GM13976 (cell line): ENCODE data around the gene B4GALNT1.
"Not testable (repeated sequence)": the region's sequence is repeated elsewhere in the genome, so short reads cannot be mapped to it uniquely, and the experiment has no call there.

Source experiments
- DNase-seq: peaks from one replicate; pipeline ENCODE4 v3.0.0; 2012; ENCODE audit warnings: low spot score
- in situ Hi-C: fragments of 300-500 bp; cut with MboI; formaldehyde crosslinking; loops from one replicate; pipeline ENCODE4 v1.12.0; 2022; ENCODE audit warnings: low sequenced_read_pairs, mixed read lengths, inconsistent platforms; ENCODE audit not compliant: unreplicated experiment
- TF ChIP-seq, protein P1 (sequence below): IDR thresholded peaks from 2 replicates; pipeline ENCODE4 v1.5.1; 2012; ENCODE audit warnings: borderline replicate concordance, mild to moderate bottlenecking; ENCODE audit not compliant: insufficient read depth; ENCODE audit errors: extremely low read depth, missing control alignments, control extremely low read depth

Gene B4GALNT1

GRCh38 chr12:57632958-57633840 is at the start of gene B4GALNT1:
Gene B4GALNT1, minus strand, starts transcription at chr12:57633201. Its CDS starts 1,069 bp downstream, at chr12:57632132.
- TF ChIP-seq, protein P1, sequence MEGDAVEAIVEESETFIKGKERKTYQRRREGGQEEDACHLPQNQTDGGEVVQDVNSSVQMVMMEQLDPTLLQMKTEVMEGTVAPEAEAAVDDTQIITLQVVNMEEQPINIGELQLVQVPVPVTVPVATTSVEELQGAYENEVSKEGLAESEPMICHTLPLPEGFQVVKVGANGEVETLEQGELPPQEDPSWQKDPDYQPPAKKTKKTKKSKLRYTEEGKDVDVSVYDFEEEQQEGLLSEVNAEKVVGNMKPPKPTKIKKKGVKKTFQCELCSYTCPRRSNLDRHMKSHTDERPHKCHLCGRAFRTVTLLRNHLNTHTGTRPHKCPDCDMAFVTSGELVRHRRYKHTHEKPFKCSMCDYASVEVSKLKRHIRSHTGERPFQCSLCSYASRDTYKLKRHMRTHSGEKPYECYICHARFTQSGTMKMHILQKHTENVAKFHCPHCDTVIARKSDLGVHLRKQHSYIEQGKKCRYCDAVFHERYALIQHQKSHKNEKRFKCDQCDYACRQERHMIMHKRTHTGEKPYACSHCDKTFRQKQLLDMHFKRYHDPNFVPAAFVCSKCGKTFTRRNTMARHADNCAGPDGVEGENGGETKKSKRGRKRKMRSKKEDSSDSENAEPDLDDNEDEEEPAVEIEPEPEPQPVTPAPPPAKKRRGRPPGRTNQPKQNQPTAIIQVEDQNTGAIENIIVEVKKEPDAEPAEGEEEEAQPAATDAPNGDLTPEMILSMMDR: peak; percentile 87
- peak; percentile 86 for DNase-seq

GRCh38 chr12:57679697-57680096 is 46.7 kb upstream of the B4GALNT1 start:
- DNase-seq: no peak
- in situ Hi-C loops: no loop called here
- TF ChIP-seq, protein P1: no peak

More at GRCh38 chr12:57632958-57633840, at the start of gene B4GALNT1:
- in situ Hi-C loops: no loop called here

DNA sequence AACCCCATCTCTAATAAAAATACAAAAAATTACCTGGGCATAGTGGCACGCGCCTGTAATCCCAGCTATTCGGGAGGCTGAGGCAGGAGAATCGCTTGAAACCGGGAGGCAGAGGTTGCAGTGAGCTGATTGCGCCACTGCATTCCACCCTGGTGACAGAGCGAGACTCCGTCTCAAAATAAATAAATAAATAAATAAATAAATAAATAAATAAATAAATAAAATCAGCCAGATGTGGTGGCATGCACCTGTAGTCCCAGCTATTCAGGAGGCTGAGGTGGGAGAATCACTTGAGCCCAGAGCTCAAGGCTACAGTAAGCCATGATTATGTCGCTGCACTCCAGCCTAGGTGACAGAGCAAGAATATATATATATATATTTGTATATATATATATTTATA is 44.9 kb upstream of the B4GALNT1 start:
- DNase-seq, in situ Hi-C loops: not testable (repeated sequence)

- in situ Hi-C loops: no loop called here
- no peak for DNase-seq
- TF ChIP-seq, protein P1: no peak
Measured at GRCh38 chr12:57674691-57675090, 41.7 kb upstream of the B4GALNT1 start.

DNA sequence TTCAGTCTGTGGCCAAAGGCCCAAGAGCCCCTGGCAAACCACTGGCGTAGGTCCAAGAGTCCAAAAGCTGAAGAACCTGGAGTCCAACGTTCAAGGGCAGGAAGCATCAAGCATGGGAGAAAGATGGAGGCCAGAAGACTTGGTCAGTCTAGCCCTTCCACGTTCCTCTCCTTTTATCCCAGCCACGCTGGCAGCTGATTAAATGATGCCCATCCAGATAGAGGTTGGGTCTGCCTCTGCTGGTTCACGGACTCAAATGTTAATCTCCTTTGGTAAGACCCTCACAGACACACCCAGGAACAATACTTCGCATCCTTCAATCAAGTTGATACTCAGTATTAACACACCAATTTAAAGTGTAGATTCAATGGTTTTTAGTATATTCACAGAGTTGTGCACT is 39.8 kb upstream of the B4GALNT1 start:
- no peak for DNase-seq
- in situ Hi-C loops: no loop called here
- TF ChIP-seq, protein P1: no peak

DNA sequence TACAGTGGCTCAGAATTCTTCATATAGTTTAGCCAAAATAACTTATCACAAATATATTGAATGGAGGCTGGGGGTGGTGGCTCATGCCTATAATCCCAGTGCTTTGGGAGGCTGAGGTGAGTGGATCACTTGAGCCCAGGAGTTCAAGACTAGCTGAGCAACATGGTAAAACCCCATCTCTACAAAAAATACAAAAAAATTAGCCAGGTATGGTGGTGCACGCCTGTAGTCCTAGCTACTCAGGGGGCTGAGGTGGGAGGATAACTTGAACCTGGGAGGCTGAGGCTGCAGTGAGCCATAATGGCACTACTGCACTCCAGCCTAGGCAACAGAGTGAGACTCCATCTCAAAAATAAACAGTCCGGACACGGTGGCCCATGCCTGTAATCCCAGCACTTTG is 38.8 kb upstream of the B4GALNT1 start:
- DNase-seq, in situ Hi-C loops: not testable (repeated sequence)

GRCh38 chr12:57669691-57670090 is 36.7 kb upstream of the B4GALNT1 start:
- DNase-seq, in situ Hi-C loops: not testable (repeated sequence)

GRCh38 chr12:57666897-57667296 is 33.9 kb upstream of the B4GALNT1 start:
- in situ Hi-C loops: no loop called here
- TF ChIP-seq, protein P1: no peak
- DNase-seq: no peak

DNA sequence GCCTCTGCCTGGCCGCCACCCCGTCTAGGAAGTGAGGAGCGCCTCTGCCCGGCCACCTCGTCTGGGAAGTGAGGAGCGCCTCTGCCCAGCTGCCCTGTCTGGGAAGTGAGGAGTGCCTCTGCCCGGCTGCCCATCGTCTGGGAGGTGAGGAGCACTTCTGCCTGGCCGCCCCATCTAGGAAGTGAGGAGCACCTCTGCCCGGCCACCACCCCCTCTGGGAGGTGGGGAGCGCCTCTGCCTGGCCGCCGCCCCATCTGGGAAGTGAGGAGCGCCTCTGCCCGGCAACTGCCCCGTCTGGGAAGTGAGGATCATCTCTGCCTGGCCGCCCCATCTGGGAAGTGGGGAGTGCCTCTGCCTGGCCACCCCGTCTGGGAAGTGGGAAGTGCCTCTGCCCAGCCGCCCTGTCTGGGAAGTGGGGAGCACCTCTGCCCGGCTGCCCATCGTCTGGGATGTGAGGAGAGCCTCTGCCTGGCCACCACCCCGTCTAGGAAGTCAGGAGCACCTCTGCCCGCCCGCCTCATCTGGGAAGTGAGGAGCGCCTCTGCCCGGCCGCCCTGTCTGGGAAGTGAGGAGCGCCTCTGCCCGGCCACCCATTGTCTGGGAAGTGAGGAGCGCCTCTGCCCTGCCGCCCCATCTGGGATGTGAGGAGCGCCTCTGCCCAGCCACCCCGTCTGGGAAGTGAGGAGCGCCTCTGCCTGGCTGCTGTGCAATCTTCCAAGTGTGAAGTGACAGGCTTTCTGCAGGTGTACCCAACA is 32.2 kb upstream of the B4GALNT1 start:
- not testable (repeated sequence) for DNase-seq

More for the DNA sequence above, 32.2 kb upstream of the B4GALNT1 start:
- in situ Hi-C loops: not testable (repeated sequence)
